ENCODE data around the gene DSC1.
"Not testable (repeated sequence)": the region's sequence is repeated elsewhere in the genome, so short reads cannot be mapped to it uniquely, and the experiment has no call there.

DSC1 gene

GRCh38 chr18:31171144-31171839, 8.6 kb upstream of the DSC1 start:
- DNase-seq (ENCODE audit: low read depth): no peak

- no peak for DNase-seq (ENCODE audit: low read depth)
These were observed 7.7 kb upstream of the DSC1 start for GRCh38 chr18:31170335-31170734.

- DNase-seq (ENCODE audit: low read depth): no peak
These were observed 250 bp downstream of the DSC1 start for GRCh38 chr18:31162419-31162793.

GRCh38 chr18:31161757-31162418, 768 bp downstream of the DSC1 start:
- DNase-seq (ENCODE audit: low read depth): no peak

- DNase-seq (ENCODE audit: low read depth): no peak
These were observed 5.6 kb downstream of the DSC1 start for GRCh38 chr18:31156821-31157763.

GRCh38 chr18:31155498-31155897, 7.2 kb downstream of the DSC1 start:
- no peak for DNase-seq (ENCODE audit: low read depth)

- DNase-seq (ENCODE audit: low read depth): no peak
These were observed 8.5 kb downstream of the DSC1 start for GRCh38 chr18:31154181-31154580.

GRCh38 chr18:31149351-31149750, 13.3 kb downstream of the DSC1 start:
- DNase-seq (ENCODE audit: low read depth): no peak

- no peak for DNase-seq (ENCODE audit: low read depth)
These were observed 14.1 kb downstream of the DSC1 start for GRCh38 chr18:31148600-31148999.

GRCh38 chr18:31146809-31147208, 15.8 kb downstream of the DSC1 start:
- no peak for DNase-seq (ENCODE audit: low read depth)

GRCh38 chr18:31143025-31143424, 19.6 kb downstream of the DSC1 start:
- no peak for DNase-seq (ENCODE audit: low read depth)

GRCh38 chr18:31138709-31139108, 23.9 kb downstream of the DSC1 start:
- no peak for DNase-seq (ENCODE audit: low read depth)

GRCh38 chr18:31134988-31135529, 27.6 kb downstream of the DSC1 start:
- DNase-seq (ENCODE audit: low read depth): no peak

- no peak for DNase-seq (ENCODE audit: low read depth)
These were observed 33.1 kb downstream of the DSC1 start for GRCh38 chr18:31129398-31130115.

- DNase-seq (ENCODE audit: low read depth): no peak
These were observed 36.8 kb downstream of the DSC1 start for GRCh38 chr18:31125878-31126277.

GRCh38 chr18:31123125-31123524, 39.5 kb downstream of the DSC1 start:
- not testable (repeated sequence) for DNase-seq (ENCODE audit: low read depth)

GRCh38 chr18:31120594-31120993, 42.1 kb downstream of the DSC1 start:
- DNase-seq (ENCODE audit: low read depth): no peak

GRCh38 chr18:31116853-31117595, 45.6 kb downstream of the DSC1 start:
- no peak for DNase-seq (ENCODE audit: low read depth)

GRCh38 chr18:31112804-31113203, 49.9 kb downstream of the DSC1 start:
- no peak for DNase-seq (ENCODE audit: low read depth)

GRCh38 chr18:31105733-31106132, 56.9 kb downstream of the DSC1 start:
- DNase-seq (ENCODE audit: low read depth): no peak

- DNase-seq (ENCODE audit: low read depth): no peak
These were observed 58.2 kb downstream of the DSC1 start for GRCh38 chr18:31104444-31104843.

All from HS-27A (cell line).